IMR-90 (cell line): ENCODE measurements around the gene KCNJ6. TPM values are rescaled to one million over a fixed set of nuclear protein-coding genes. Genes with fewer than 3 reads are reported as not detected.

Experiments used
- ATAC-seq: fragments of 200-7000 bp; cut with Tn5 transposase; 2 replicates; pipeline ENCODE4 v1.9.1; 2020; ENCODE audit warnings: low read depth, mild to moderate bottlenecking, moderate library complexity
- BruUV-seq: library from RNA; stranded (reverse); fragments of 400-500 nt; replicated peaks from 2 replicates; lab custom pipeline; 2021; lab: Mats Ljungman, UMichigan
- CTCF ChIA-PET: fragments of 300-600 bp; formaldehyde crosslinking; extraction: SDS; loops from one replicate; lab custom pipeline; 2021; ENCODE audit warnings: antibody characterized with exemption; lab: Yijun Ruan, JAX
- POLR2A ChIA-PET: fragments of 300-600 bp; sonication (Branson Sonifier 250); formaldehyde crosslinking; loops from one replicate; lab custom pipeline; 2022; ENCODE audit warnings: antibody characterized with exemption; ENCODE audit not compliant: unreplicated experiment; lab: Charles Lee
- DNase-seq: peaks from one replicate; pipeline ENCODE4 v3.0.0; 2013
- H2AFZ ChIP-seq: replicated peaks from 2 replicates; pipeline ENCODE3; 2013; ENCODE audit warnings: low read length, mild to moderate bottlenecking; ENCODE audit not compliant: poor library complexity
- H2AK5ac ChIP-seq: 2 replicates; pipeline ENCODE4 v1.6.1; 2013; ENCODE audit warnings: low read depth, low read length, inconsistent platforms
- H2AK9ac ChIP-seq: replicated peaks from 2 replicates; pipeline ENCODE3; 2013; ENCODE audit warnings: mild to moderate bottlenecking, low read depth, low read length, moderate library complexity; ENCODE audit not compliant: poor library complexity
- H2BK120ac ChIP-seq: 2 replicates; pipeline ENCODE4 v1.6.1; 2013; ENCODE audit warnings: low read depth, low read length, inconsistent platforms
- H2BK15ac ChIP-seq: 3 replicates; pipeline ENCODE4 v1.6.1; 2013; ENCODE audit warnings: low read depth, low read length, inconsistent platforms
- H2BK20ac ChIP-seq: 2 replicates; pipeline ENCODE4 v1.6.1; 2013; ENCODE audit warnings: low read depth, mild to moderate bottlenecking, inconsistent platforms, low read length, moderate library complexity
- H2BK5ac ChIP-seq: 2 replicates; pipeline ENCODE4 v1.6.1; 2013; ENCODE audit warnings: mild to moderate bottlenecking, low read depth, low read length, inconsistent platforms; ENCODE audit not compliant: poor library complexity, severe bottlenecking
- H3K14ac ChIP-seq: replicated peaks from 2 replicates; pipeline ENCODE4 v1.6.1; 2013; ENCODE audit warnings: low read depth, low read length, inconsistent platforms
- H3K18ac ChIP-seq: 2 replicates; pipeline ENCODE4 v1.6.1; 2013; ENCODE audit warnings: low read depth, low read length, control low read depth
- H3K23ac ChIP-seq: 2 replicates; pipeline ENCODE4 v1.6.1; 2013; ENCODE audit warnings: low read depth, low read length, inconsistent platforms
- H3K27ac ChIP-seq: 2 replicates; pipeline ENCODE4 v1.5.1; 2013; ENCODE audit warnings: mild to moderate bottlenecking, control low read depth, low read length; ENCODE audit not compliant: insufficient read depth
- H3K27me3 ChIP-seq: 2 replicates; pipeline ENCODE4 v1.6.1; 2013; ENCODE audit warnings: low read length; ENCODE audit not compliant: control insufficient read depth, insufficient read depth
- H3K36me3 ChIP-seq: 2 replicates; pipeline ENCODE4 v1.6.1; 2013; ENCODE audit warnings: low read length, mixed read lengths; ENCODE audit not compliant: control insufficient read depth, insufficient read depth
- H3K4ac ChIP-seq: 2 replicates; pipeline ENCODE4 v1.6.1; 2013; ENCODE audit warnings: low read depth, low read length, inconsistent platforms
- H3K4me1 ChIP-seq: 2 replicates; pipeline ENCODE4 v1.6.1; 2013; ENCODE audit warnings: low read length, mixed read lengths; ENCODE audit not compliant: control insufficient read depth, insufficient read depth
- H3K4me2 ChIP-seq: 2 replicates; pipeline ENCODE4 v1.6.1; 2013; ENCODE audit warnings: low read depth, mild to moderate bottlenecking, control low read depth, low read length, moderate library complexity
- H3K4me3 ChIP-seq: 2 replicates; pipeline ENCODE4 v1.5.1; 2013; ENCODE audit warnings: low read depth, mild to moderate bottlenecking, control low read depth, low read length, moderate library complexity; ENCODE audit not compliant: insufficient read depth
- H3K56ac ChIP-seq: 2 replicates; pipeline ENCODE4 v1.6.1; 2013; ENCODE audit warnings: low read length, inconsistent platforms; ENCODE audit not compliant: insufficient read depth; ENCODE audit errors: extremely low read depth
- H3K79me1 ChIP-seq, 2 experiments: 2 replicates each; pipeline ENCODE4 v1.6.1; 2013; ENCODE audit warnings: low read length in 2 of 2, inconsistent platforms in 1 of 2, low read depth in 1 of 2
- H3K9ac ChIP-seq: 2 replicates; pipeline ENCODE4 v1.6.1; 2013; ENCODE audit warnings: low read depth, low read length, control low read depth
- H3K9me1 ChIP-seq: 2 replicates; pipeline ENCODE4 v1.6.1; 2013; ENCODE audit warnings: low read length, inconsistent platforms; ENCODE audit not compliant: insufficient read depth
- H3K9me3 ChIP-seq: 2 replicates; pipeline ENCODE4 v1.6.1; 2013; ENCODE audit warnings: low read length; ENCODE audit not compliant: control insufficient read depth, insufficient read depth
- H4K20me1 ChIP-seq: 2 replicates; pipeline ENCODE4 v1.6.1; 2013; ENCODE audit warnings: low read length, inconsistent platforms; ENCODE audit not compliant: insufficient read depth
- H4K5ac ChIP-seq: 2 replicates; pipeline ENCODE4 v1.6.1; 2013; ENCODE audit warnings: mild to moderate bottlenecking, low read depth, low read length, control low read depth
- H4K8ac ChIP-seq, 2 experiments: 2 replicates each; pipeline ENCODE4 v1.6.1; 2013; ENCODE audit warnings: low read depth in 2 of 2, low read length in 2 of 2, control low read depth in 1 of 2, inconsistent platforms in 1 of 2
- H4K91ac ChIP-seq: 2 replicates; pipeline ENCODE4 v1.6.1; 2013; ENCODE audit warnings: low read depth, low read length, inconsistent platforms; ENCODE audit not compliant: insufficient read depth
- MXI1 ChIP-seq: IDR thresholded peaks from 2 replicates; pipeline ENCODE4 v1.6.1; 2012; ENCODE audit warnings: low read depth, mild to moderate bottlenecking, low read length, moderate library complexity, borderline replicate concordance
- WGBS, 2 experiments: methylation state at CpG; one replicate each; pipeline versions ENCODE4 v1.1.5 to v1.1.7; 2013; ENCODE audit warnings: missing lambda C conversion rate in 2 of 2; ENCODE audit not compliant: insufficient read length in 1 of 2; ENCODE audit errors: extremely low coverage in 2 of 2; 5-methylcytosine and 5-hydroxymethylcytosine counted together
- dilution Hi-C: fragments of 300-500 bp; cut with HindIII; formaldehyde crosslinking; loops from one replicate; pipeline ENCODE4 v1.14.3; 2018; ENCODE audit warnings: low sequenced_read_pairs; ENCODE audit not compliant: unreplicated experiment
- in situ Hi-C: fragments of 300-500 bp; cut with MboI; formaldehyde crosslinking; loops from 3 replicates; pipeline ENCODE4 v1.14.3; 2019; ENCODE audit warnings: low sequenced_read_pairs, inconsistent platforms, mixed read lengths
- intact Hi-C: fragments of 100-400 bp; cut with micrococcal nuclease; formaldehyde crosslinking; loops from 2 replicates; pipeline ENCODE4 v1.10.0; 2022
- polyA plus RNA-seq, 3 experiments: library from polyadenylated mRNA; depleted of rRNA; stranded (reverse); fragments of >200 nt; gene quantifications; 2 replicates each; pipeline ENCODE4 v1.2.3, GENCODE V29; 2012; ENCODE audit warnings: low replicate concordance in 1 of 3
- total RNA-seq: library from RNA; depleted of rRNA; stranded (reverse); fragments of >200 nt; gene quantifications from 2 replicates; pipeline ENCODE4 v1.2.3, GENCODE V29; 2012

The KCNJ6 gene
- total and polyA plus RNA-seq, 2 of the 4 experiments (the other 2 are of a cell fraction), result under 0.01 to 0.02 TPM

GRCh38 chr21:37601915-37602314 is 314.3 kb downstream of the KCNJ6 start:
- Histone ChIP-seq H2AK9ac (no peak overlapping the region), H3K14ac (no peak overlapping the region), H3K23ac (no peak overlapping the region), H3K4me3 (no peak overlapping the region), H3K9me1 (no peaks in the 10 kb centered on the region), H3K9me3 (no peaks in the 10 kb centered on the region), H3K36me3 (no peaks in the 10 kb centered on the region), H4K20me1 (no peaks in the 10 kb centered on the region), H2AK5ac (no peak overlapping the region), H2BK15ac (no peak overlapping the region), H4K91ac (no peak overlapping the region), H3K56ac (no peak overlapping the region), H4K5ac (no peak overlapping the region), H2BK5ac (no peak overlapping the region), H4K8ac (no peak overlapping the region), H3K9ac (no peak overlapping the region), H3K4ac (no peak overlapping the region), H3K27ac (no peak overlapping the region), H3K18ac (no peak overlapping the region), H2AFZ (no peak overlapping the region), H3K4me2 (no peak overlapping the region), H2BK120ac (no peak overlapping the region), H3K4me1 (no peaks in the 10 kb centered on the region), H3K79me1 (no peaks in the 10 kb centered on the region), H2BK20ac (no peak overlapping the region), H3K27me3 (peaks cover 35% of the 10 kb centered on the region)
- whole genome bisulfite sequencing, 2 experiments, result 93% methylated on average over 2 of the region's 5 CpGs; no CpG with 5 or more reads in 1 of the 2 experiments
- in situ Hi-C loops, result no loop called here
- intact Hi-C loops, result no loop called here
- TF ChIP-seq MXI1, result no peak
- POLR2A ChIA-PET, result no interaction called here
- DNase-seq (no peak), ATAC-seq (no peak)
- no TSS peak for BruUV-seq
- CTCF ChIA-PET, result no interaction called here
- dilution Hi-C loops, result no loop called here
